ENCODE data around the gene OVOL1. TPM values are rescaled to one million over a fixed set of nuclear protein-coding genes. Genes with fewer than 3 reads are reported as not detected.

The OVOL1 gene
- total and polyA plus RNA-seq, 2 experiments from 2014 or later: 1.5 to 3.3 TPM

DNA sequence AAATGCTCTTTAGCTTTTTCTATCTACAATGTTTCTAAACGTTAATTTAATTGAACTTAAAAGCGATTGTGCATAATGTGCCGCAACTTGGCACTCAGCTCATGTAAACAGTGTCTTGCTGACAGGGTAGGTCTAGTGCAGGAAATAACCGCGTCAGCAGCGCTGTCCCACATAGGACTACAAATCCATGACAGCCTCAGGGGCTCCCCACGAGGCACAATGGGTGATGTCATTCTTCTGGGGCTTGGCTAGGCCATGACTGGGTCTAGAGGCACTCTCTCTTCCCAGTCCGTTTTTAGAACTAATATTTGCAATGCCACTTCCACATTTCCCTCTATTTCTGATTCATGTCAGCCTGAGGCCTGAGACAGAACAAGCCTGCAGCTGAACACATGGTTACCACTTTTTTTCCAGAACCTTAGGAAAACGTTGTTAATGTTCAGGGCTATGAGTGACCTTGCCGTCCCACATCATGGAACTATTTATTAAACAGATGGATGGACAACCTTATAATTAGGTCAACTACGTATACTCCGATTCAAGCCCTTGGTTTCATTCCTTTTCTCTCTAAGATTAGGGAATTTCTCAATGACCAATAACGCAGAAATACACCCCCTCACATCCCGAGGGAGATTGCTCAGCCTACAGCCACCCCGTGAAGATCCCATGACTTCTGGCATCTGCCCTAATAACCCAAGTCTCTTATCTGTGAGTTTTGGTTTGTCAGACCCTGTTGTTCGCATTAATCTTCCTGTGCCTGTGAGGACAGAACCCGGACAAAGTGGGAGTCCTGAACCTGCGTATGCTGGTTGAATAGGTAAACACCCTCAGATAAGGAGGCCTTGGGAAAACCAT, 27.5 kb downstream of the OVOL1 start (continued):
- TF ChIP-seq, protein P1, sequence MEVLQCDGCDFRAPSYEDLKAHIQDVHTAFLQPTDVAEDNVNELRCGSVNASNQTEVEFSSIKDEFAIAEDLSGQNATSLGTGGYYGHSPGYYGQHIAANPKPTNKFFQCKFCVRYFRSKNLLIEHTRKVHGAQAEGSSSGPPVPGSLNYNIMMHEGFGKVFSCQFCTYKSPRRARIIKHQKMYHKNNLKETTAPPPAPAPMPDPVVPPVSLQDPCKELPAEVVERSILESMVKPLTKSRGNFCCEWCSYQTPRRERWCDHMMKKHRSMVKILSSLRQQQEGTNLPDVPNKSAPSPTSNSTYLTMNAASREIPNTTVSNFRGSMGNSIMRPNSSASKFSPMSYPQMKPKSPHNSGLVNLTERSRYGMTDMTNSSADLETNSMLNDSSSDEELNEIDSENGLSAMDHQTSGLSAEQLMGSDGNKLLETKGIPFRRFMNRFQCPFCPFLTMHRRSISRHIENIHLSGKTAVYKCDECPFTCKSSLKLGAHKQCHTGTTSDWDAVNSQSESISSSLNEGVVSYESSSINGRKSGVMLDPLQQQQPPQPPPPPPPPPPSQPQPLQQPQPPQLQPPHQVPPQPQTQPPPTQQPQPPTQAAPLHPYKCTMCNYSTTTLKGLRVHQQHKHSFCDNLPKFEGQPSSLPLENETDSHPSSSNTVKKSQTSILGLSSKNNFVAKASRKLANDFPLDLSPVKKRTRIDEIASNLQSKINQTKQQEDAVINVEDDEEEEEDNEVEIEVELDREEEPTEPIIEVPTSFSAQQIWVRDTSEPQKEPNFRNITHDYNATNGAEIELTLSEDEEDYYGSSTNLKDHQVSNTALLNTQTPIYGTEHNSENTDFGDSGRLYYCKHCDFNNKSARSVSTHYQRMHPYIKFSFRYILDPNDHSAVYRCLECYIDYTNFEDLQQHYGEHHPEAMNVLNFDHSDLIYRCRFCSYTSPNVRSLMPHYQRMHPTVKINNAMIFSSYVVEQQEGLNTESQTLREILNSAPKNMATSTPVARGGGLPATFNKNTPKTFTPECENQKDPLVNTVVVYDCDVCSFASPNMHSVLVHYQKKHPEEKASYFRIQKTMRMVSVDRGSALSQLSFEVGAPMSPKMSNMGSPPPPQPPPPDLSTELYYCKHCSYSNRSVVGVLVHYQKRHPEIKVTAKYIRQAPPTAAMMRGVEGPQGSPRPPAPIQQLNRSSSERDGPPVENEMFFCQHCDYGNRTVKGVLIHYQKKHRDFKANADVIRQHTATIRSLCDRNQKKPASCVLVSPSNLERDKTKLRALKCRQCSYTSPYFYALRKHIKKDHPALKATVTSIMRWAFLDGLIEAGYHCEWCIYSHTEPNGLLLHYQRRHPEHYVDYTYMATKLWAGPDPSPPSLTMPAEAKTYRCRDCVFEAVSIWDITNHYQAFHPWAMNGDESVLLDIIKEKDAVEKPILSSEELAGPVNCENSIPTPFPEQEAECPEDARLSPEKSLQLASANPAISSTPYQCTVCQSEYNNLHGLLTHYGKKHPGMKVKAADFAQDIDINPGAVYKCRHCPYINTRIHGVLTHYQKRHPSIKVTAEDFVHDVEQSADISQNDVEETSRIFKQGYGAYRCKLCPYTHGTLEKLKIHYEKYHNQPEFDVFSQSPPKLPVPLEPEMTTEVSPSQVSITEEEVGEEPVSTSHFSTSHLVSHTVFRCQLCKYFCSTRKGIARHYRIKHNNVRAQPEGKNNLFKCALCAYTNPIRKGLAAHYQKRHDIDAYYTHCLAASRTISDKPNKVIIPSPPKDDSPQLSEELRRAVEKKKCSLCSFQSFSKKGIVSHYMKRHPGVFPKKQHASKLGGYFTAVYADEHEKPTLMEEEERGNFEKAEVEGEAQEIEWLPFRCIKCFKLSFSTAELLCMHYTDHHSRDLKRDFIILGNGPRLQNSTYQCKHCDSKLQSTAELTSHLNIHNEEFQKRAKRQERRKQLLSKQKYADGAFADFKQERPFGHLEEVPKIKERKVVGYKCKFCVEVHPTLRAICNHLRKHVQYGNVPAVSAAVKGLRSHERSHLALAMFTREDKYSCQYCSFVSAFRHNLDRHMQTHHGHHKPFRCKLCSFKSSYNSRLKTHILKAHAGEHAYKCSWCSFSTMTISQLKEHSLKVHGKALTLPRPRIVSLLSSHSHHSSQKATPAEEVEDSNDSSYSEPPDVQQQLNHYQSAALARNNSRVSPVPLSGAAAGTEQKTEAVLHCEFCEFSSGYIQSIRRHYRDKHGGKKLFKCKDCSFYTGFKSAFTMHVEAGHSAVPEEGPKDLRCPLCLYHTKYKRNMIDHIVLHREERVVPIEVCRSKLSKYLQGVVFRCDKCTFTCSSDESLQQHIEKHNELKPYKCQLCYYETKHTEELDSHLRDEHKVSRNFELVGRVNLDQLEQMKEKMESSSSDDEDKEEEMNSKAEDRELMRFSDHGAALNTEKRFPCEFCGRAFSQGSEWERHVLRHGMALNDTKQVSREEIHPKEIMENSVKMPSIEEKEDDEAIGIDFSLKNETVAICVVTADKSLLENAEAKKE (CRISPR knock-in tag; IDR thresholded peaks at IDR 0.05): no peak
- TF ChIP-seq JUNB (IDR thresholded peaks at IDR 0.05; ENCODE audit: unreplicated experiment): no peak
- TF ChIP-seq, protein P2, sequence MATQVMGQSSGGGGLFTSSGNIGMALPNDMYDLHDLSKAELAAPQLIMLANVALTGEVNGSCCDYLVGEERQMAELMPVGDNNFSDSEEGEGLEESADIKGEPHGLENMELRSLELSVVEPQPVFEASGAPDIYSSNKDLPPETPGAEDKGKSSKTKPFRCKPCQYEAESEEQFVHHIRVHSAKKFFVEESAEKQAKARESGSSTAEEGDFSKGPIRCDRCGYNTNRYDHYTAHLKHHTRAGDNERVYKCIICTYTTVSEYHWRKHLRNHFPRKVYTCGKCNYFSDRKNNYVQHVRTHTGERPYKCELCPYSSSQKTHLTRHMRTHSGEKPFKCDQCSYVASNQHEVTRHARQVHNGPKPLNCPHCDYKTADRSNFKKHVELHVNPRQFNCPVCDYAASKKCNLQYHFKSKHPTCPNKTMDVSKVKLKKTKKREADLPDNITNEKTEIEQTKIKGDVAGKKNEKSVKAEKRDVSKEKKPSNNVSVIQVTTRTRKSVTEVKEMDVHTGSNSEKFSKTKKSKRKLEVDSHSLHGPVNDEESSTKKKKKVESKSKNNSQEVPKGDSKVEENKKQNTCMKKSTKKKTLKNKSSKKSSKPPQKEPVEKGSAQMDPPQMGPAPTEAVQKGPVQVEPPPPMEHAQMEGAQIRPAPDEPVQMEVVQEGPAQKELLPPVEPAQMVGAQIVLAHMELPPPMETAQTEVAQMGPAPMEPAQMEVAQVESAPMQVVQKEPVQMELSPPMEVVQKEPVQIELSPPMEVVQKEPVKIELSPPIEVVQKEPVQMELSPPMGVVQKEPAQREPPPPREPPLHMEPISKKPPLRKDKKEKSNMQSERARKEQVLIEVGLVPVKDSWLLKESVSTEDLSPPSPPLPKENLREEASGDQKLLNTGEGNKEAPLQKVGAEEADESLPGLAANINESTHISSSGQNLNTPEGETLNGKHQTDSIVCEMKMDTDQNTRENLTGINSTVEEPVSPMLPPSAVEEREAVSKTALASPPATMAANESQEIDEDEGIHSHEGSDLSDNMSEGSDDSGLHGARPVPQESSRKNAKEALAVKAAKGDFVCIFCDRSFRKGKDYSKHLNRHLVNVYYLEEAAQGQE (IDR thresholded peaks at IDR 0.05; ENCODE audit: unreplicated experiment): no peak
- TF ChIP-seq CREB1 (CRISPR knock-in tag; IDR thresholded peaks at IDR 0.05; ENCODE audit: low read depth): no peak
- TF ChIP-seq POLR2AphosphoS5 (IDR thresholded peaks at IDR 0.05; ENCODE audit: low read depth): no peak
- TF ChIP-seq ZNF114 (CRISPR knock-in tag; IDR thresholded peaks at IDR 0.05): no peak

Data from GM23338 (cell line).